Transverse colon (tissue), 4 donors: Measurements from ENCODE around the gene SH3PXD2B.

Experiments used
- POLR2A ChIP-seq: fragments of 450-650 bp; IDR thresholded peaks from one replicate; pipeline ENCODE4 v1.6.1; 2016; ENCODE audit warnings: antibody characterized with exemption, mild to moderate bottlenecking, moderate library complexity
- POLR2AphosphoS5 ChIP-seq, 3 donors: sonication (generic); formaldehyde crosslinking; IDR thresholded peaks; one replicate each; pipeline ENCODE4 v1.6.1; 2016; ENCODE audit warnings: antibody characterized with exemption in 3 of 3
- TF ChIP-seq, protein P1 (sequence below), 5 experiments: fragments of 200-600 bp in 3 of 5; fragments of 450-650 bp in 2 of 5; sonication (generic) in 3 of 5; IDR thresholded peaks; 1 replicate in 2 of 5; 2 replicates in 3 of 5; pipeline ENCODE4 v1.5.1; 2016 to 2017; ENCODE audit warnings: antibody characterized with exemption in 5 of 5, inconsistent platforms in 3 of 5, mild to moderate bottlenecking in 2 of 5, moderate library complexity in 1 of 5

DNA sequence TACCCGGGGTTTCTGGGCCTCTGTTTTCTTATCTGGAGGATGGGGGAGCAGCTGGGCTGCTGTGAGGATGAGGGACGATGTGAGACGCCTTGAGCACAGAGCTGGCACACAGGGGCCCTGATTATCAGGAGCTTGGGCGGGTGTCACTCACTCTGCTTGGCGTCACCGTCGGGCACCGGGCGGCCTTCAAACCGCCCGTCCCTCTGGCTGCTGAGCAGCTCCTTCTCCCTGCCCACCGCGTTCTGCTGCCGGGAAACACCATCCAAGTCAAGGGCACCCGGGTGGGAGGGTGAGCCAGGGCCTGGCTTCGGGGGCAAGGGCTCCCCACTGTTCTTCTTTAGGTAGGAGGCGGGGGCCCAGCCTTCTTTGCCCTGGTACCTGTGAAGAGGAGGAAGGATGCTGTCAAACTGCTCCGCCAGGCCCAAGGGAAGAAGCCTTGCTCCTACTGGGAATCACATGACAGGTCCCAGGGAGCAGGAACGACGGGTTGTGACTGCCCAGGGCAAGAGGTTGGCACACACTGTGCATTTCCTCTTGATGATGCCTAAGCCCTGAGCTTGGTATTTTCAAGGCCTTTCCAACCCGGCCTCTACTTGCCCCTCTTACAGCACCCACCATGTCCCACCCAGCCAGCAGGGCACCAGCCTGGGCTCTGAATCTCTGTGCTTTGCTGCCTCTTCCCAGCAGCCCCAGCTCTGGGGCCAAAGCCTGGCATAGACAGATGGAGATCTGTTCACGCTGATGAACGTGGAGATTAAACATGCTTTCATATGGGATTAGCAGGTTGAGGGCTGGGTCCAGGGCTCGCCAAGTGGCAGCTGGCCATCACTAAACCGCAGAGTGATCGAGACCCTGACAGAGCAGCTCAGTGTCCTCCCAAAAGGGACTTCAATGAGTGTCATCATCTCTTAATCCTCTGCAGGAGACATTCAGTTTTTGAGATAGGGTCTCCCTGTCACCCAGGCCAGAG is 103.8 kb downstream of the SH3PXD2B start:
- TF ChIP-seq, protein P1, sequence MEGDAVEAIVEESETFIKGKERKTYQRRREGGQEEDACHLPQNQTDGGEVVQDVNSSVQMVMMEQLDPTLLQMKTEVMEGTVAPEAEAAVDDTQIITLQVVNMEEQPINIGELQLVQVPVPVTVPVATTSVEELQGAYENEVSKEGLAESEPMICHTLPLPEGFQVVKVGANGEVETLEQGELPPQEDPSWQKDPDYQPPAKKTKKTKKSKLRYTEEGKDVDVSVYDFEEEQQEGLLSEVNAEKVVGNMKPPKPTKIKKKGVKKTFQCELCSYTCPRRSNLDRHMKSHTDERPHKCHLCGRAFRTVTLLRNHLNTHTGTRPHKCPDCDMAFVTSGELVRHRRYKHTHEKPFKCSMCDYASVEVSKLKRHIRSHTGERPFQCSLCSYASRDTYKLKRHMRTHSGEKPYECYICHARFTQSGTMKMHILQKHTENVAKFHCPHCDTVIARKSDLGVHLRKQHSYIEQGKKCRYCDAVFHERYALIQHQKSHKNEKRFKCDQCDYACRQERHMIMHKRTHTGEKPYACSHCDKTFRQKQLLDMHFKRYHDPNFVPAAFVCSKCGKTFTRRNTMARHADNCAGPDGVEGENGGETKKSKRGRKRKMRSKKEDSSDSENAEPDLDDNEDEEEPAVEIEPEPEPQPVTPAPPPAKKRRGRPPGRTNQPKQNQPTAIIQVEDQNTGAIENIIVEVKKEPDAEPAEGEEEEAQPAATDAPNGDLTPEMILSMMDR (IDR thresholded peaks at IDR 0.05): no peak
- no peak for TF ChIP-seq POLR2A
- TF ChIP-seq POLR2AphosphoS5 (IDR thresholded peaks at IDR 0.05): no peak
